ENCODE data around the gene SIPA1L3.

SIPA1L3 gene

DNA sequence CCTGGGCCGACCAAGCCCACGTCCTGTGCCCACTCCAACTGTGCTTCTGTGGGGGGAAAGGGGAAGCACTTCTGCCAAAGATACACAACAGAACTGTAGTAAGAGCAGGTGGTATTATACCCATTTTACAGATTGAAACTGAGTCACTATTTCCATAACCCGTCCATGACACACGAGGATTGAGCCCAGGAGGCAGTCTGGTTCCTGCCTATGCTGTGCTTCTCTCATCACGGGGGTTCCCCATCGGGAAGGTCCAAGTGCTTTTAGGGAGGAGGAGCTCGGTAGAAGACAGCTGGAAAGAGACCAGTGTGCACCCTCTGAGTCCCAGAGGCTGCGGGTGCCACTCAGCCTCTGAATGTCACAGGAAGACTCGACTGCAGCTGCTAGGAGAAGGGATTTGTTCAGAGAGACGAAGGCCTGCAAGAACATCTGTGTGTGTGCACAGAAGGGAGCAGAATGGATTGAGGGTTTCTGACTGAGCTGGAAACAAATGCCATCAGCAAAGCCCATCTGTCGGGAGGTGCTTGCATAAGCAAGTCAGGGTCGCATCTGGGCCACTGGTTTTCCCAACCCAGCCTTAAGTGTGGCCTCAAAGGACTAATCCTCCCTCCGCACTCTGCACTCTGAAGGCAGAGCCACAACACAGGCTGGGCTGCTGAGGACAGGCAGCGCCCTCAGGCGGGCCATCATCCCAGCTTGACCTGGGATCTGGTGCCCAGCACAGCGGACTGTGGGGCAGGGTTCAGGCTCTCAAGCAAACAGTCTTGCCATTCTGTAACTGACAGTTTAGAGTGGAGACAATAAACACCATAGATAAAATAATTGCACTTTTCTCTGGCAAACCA, 167.1 kb downstream of the SIPA1L3 start:
- ATAC-seq: peak in 1 of 2 donors; percentile 27

DNA sequence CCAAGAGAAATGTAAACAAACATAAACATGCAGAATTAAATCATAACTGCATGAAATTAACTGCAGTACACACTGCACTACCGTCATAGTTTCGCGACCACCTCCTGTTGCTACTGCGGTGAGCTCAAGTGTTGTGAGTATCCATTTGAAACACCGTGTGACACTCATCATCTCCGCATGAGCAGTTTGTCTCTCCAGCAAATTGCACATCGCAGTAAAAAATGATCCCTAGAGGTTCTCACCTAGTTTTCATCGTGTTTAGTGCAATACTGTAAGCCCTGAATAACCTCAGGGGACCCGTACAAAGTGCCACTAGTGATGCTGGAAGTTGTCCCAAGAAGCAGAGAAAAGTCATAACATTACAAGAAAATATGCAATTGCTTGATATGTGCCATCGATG, 169.3 kb downstream of the SIPA1L3 start:
- no peak for ATAC-seq

DNA sequence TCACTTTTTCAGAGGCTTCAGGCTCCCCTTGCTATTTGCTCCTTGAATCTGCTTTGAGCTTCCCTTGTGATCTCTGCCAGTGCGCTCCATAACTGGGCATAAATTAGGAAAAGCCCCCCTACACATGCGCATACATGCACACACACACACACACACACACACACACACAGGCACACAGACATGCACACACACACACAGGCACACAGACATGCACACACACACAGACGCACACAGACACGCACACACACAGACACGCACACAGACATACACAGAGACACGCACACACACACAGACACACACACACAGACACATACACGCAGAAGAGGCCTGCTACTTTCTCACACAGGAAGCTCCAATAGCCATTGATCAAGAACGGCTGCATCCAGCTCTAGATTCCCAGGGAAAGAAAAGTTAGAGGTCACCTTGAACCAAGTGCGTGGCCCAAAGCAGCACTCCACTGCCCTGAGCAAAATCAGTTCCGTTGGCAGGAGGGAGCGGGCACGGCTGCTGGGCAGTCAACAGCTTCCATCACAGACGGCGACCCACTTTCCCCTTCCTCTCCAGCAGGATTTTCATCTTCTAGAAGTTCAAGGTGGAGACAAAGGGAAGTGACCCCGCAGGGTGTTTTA, 171.4 kb downstream of the SIPA1L3 start:
- ATAC-seq: no peak

DNA sequence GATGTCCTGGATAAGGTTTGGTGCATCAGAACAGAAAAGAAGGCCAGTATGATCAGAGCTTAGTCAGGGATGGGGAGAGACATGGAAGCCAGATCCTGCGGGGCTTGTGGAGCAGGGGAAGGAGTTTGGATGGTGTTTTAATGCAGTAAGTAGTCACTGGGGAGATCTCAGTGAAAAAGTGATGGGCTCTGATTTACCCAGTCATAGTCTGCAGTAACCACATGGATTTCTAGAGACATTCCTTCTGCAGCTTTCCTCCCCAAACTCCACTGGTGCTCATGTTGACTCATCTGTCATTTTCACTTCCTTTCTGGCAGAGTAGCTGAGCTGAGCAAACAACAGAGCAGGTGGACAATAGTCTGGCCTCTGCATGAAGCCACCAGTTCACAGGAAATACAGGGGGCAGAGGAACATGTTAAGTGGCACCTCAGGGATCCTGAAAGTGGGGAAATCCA, 172.9 kb downstream of the SIPA1L3 start:
- ATAC-seq: peak in 1 of 2 donors; percentile 13

DNA sequence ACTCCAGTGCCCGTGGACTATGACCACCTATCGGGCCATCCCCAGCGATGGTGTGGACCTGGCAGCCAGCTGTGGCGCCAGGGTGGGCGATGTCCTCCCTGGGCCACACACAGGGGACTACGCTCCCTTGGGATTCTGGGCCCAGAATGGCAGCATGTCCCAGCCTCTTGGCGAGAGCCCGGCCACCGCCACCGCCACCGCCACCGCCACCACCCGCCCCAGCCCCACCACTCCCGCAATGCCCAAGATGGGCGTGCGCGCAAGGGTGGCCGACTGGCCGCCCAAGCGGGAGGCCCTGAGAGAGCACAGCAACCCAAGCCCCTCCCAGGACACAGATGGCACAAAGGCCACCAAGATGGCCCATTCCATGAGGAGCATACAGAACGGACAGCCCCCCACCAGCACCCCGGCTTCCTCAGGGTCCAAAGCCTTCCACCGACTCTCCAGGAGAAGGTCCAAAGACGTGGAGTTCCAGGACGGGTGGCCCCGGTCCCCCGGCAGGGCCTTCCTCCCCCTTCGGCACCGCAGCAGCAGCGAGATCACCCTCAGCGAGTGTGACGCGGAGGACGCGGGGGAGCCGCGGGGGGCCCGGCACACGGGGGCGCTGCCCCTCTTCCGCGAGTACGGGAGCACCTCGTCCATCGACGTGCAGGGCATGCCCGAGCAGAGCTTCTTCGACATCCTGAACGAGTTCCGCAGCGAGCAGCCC, 174.7 kb downstream of the SIPA1L3 start:
- ATAC-seq: no peak

DNA sequence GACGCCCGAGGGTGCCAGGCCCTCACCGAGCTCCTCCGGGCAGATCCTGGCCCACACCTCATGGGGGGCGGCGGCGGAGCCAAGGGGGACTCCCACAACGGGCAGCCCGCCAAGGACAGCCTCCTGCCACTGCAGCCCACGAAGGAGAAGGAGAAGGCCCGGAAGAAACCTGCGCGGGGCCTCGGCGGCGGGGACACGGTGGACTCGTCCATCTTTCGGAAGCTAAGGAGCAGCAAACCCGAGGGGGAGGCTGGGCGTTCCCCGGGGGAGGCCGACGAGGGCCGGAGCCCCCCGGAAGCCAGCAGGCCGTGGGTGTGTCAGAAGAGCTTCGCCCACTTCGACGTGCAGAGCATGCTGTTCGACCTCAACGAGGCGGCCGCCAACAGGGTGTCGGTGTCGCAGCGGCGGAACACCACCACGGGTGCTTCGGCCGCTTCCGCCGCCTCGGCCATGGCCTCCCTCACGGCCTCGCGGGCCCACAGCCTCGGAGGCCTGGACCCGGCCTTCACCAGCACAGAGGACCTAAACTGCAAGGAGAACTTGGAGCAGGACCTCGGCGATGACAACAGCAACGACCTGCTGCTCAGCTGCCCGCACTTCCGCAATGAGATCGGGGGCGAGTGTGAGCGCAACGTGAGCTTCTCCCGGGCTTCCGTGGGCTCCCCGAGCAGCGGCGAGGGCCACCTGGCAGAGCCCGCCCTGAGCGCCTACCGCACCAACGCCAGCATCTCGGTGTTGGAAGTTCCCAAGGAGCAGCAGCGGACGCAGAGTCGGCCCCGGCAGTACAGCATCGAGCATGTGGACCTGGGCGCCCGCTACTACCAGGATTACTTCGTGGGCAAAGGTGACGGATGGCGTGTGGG, 175.5 kb downstream of the SIPA1L3 start:
- no peak for ATAC-seq

DNA sequence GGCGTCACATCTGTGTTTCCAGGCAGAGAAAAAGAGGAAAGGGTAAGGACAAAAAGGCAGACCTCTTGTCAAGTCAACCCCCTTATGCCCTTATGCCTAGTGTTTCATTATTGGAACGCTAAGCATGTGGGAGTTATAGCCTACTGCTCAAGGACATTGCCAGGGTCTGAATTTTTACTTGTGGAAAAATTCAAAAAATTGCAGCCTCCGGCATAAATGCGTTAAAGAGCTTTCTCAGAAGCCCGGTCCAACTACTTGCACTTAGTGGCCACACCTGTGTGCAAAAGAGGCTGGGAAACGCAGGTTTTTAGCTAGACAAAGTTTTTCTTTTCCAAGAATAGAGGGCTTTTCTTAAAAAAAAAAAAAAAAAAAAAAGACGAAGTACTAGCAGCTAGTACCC, 177.2 kb downstream of the SIPA1L3 start:
- no peak for ATAC-seq

DNA sequence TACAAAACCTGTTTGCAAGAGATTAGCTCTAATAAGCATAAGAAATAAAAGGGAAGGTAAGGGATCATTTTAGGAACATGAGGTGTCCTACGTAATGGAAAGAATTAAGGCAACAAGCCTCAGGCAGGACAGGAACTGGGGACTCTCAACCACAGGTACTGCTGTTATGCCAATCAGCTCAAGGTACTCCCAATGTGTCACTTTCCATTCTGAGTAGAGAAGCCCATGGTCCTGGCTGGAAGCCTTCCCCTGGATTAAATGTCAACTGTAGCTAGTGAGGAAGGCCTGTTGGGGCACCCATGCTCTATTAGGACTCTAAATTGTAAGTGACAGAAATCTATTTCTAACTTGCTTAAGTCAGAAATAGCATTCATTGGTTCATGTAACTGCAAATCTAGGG, 182.4 kb downstream of the SIPA1L3 start:
- no peak for ATAC-seq

DNA sequence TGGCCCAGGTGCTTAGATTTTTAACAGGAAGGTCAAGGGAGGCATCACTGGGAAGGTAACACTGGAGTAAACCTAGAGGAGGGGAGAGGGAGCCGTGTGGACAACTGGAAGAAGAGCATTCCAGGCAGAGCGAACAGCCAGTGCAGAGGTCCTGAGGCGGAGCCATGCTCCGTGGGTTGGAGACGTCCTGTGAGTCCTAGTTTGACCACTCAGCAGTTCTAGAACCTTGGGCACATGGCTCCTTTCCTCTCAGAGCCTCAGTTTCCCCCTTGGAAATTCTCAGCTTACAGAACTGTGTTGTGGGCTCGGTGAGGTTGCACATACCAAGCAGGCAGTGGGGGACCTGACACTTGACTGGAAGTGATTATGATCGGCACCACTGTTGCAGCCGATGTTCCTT, 186.1 kb downstream of the SIPA1L3 start:
- ATAC-seq: no peak

DNA sequence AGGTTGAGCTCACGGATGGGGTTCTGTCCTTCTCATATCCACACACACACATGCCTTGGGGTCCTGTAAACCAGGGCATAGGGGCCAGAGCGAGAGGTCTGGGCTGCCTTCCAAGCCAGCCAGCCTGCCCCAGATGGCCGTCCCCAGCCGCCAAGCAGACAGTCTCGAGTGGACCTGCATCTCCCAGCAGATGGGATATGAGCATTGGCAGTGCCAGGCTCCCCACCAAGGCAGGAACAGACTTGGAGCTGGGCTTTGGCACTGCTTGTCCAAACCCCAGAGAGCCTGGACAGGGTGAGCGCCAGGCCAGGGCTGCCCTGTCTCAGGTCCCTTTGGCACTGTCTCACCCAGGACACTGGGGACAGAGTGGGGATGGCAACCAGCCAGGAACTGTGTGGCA, 186.6 kb downstream of the SIPA1L3 start:
- ATAC-seq: no peak

DNA sequence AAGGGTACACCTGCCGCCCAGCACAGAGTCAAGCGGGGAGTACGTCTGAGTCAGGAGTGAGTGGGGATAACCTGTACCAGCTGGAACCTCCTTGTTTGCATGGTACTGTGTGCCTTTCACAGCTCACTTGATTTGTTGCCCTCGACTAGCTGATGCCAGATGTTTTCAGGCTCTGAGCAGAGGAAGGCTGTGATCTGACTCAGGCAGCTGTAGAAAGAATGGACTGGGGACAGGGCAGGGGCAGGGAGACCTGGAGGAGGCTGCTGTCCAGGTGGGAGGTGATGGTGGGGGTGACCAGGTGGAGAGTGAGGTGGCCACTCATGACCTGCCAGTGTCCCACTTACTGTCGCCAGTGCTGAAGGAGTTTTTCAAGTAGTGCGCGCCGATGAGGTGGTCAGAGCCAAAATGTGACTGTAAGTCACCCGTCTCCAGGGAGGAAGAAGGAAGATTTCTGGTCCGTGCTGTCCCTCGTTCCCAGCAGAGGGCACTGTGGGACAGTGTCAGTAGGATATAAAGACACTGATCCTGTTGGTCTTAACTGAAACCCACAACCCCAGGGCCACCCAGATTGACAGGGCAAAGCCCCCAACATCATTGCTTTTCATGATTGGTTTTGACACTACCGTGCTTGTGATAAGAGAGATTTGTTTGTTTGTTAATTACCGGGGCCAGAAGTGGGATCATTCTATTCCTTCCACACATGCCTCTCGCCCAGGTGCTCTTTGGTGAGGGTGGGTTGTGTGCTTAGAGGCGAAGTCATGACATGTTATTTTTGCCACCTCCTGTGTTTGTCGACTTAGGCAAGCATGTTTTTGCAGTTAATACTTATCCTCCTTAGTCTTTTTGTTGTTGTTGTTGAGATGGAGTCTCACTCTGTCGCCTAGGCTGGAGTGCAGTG, 188.7 kb downstream of the SIPA1L3 start:
- ATAC-seq: peak; percentile 48 to 56

DNA sequence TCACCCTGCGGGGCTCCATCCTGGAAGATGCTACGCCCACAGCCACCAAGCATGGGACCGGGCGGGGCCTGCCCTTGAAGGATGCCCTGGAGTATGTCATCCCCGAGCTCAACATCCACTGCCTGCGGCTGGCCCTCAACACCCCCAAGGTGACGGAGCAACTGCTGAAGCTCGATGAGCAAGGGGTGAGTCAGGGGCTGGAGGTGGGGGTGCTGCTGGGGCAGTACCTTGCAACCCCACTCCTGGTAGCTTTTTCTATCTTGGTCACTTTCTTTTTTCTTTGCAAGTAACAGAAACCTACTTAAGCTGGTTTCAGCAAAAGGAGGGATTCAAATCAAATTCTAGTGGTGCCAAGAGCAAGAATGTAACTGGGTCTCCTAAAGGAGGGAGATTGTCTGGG, 193.0 kb downstream of the SIPA1L3 start:
- ATAC-seq: no peak

DNA sequence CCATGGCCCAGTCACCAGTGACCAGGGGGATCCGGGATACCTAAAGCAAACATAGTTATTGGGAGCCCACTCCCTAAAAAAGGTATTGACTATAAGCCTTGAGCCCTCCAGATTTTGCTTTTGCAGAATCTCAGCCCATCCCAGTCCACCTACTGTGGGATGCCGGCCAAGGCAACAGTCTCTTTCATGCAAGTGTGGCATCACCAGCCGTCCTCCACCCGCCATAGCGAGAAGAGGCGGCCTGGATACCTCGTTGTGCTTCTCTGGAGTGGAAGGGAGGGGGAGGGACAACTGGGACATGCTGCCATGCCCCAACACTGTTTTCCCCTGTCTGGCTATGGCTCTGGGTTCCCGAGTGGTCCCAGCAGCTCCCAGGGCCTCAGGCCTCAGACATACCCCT, 193.6 kb downstream of the SIPA1L3 start:
- ATAC-seq: no peak

DNA sequence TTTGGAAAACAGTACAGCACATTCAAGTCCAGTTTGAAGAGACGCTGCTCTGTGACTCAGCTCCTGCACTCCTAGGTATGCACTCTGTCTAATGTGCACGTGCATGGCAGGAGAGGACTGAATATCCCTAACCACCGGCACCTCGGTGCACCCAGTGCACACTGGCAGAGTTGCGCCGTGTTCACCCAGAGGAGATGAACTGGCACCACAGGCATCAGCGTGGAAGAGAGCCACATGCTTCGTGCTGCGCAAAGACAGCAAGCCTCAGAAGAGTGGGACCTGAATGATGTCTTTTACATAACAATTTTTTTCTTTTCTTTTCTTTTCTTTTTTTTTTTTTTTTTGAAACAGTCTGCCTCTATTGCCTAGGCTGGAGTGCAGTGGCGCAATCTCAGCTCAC, 194.7 kb downstream of the SIPA1L3 start:
- no peak for ATAC-seq

DNA sequence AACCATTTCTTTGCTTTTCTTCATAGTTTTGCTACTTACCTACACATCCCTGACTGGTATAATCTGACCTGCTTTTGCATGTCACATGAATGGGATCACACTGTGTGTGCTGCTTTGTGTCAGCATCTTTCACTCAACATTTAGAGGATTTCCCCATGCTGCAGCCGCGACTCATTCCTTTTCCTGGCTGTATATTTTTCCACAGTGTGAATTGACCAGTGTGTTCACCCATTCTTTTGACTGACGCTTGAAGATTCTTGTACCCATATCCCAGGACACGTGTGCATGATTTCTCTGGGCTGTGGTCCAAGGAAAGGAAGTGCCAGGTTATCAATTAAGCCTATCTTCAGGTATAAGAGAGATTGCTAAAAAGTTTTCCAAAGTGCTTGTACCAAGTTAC, 198.6 kb downstream of the SIPA1L3 start:
- ATAC-seq: no peak

DNA sequence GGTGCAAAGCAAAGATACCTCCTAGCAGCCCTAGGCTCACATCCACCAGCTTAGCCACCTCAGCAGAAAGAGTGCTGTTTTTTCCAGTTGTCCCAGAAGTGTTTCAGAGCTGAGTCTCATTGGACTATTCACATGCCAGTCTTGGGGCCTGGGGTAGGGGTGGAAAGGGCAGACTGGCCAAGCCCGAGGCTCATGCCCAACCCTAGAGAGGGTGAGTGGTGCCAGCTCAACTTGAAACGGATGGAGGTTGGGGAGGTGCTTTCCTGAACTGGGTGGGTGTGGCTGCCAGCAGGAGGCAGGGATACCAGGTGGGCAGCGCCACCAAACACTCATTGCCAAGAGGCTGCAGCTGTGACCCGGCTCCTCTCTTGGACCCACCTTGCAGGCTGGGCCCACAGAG, 200.1 kb downstream of the SIPA1L3 start:
- ATAC-seq: no peak

DNA sequence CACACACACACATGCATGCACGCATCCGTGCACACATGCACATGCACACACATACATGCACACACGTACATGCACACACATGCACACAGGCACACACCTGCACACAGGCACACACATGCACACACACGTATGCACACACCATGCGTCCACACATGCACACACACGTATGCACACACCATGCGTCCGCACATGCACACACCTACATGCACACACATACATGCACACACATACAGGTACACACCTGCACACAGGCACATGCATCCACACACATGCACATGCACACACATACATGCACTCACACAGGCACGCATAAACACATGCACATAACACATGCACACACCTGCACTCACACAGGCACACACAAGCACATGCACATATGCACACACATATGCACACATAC, 204.9 kb downstream of the SIPA1L3 start:
- ATAC-seq: no peak

DNA sequence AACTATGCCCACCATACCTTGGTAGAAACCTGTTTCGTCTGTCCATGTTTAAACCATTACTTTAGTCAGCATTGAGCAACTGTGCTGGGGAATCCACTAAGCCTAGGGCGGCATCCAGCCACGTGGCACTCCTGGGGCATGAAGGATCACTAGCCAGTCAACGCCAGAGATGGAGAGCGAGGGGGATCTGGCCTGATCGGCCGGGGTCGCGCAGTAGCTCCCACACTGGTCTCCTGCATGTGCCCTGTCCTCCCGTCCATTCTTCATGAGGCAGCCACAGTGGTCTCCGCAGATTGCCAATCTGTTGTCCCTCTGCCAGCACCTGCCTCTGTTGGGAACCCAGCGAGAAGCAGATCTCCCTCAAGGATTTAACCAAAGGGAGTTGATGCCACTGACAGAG, 207.6 kb downstream of the SIPA1L3 start:
- no peak for ATAC-seq

DNA sequence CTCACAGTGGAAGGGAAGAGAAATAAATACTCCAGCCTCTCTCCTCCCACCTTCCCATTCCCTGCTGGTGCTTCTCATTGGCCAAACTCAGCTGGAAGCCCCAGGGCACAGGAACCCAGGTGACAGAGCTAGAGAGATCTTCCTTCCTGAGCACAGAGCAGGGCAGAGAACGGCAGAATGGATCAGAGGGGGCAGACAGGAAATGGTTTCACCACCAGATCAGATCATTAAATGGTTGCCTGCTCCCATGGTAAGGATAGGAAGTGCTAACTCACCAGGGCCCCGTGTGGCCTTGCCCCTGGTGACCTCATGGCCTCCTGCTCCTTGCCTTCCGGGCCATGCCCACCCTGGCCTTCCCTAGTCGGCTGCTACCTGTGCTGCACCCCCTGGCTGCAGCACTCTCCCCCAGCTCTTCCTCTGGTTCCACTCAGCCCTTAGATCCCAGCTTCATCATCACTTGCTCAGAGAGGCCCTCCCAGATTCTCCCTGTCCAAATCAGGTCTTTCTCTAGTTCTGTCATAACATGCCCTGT, 208.3 kb downstream of the SIPA1L3 start:
- peak in 1 of 2 donors; percentile 41 for ATAC-seq

DNA sequence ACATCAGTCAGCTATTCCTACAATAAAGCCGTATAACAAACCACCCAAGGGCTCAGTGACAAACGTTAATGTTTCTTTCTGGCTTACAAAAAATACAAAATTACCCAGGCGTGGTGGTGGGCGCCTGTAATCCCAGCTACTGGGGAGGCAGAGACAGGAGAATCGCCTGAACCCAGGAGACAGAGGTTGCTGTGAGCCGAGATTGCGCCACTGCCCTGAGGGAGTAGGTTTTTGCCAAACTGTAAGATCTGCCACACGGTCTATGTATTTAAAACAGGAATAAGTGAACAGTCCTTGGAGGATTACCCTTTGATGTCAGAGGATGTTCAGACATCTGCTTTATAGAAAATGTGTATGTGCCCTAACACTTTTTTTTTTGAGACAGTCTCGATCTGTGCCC, 211.2 kb downstream of the SIPA1L3 start:
- no peak for ATAC-seq

DNA sequence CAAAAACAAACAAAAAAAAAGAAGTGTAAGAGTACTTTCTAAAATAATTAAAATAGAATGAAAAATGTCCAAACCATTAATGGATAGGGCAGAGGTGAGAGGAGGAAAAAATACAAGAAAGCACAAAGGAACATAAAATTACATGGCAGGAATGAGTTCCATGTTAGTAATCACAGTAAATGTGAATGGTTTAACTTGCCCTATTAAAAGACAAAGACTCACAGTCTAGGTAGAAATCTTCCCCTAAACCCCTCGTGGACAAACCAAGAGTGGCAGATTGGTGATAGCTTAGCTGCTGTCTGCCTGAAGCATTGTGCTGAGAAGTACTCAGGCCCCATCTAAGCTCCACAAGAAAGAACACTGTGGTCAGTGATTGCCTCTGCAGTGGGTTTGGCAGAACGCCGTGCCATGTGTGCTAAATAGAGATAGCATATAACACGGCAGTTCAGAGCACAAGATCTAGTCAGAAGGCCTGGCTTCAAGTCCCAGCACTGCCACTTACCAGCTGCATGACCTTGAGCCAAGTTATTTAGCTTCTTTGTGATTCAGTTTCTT, 213.5 kb downstream of the SIPA1L3 start:
- no peak for ATAC-seq

All from activated CD4-positive, CD25-positive, alpha-beta regulatory T cell treated with anti-CD3 and anti-CD28 coated beads, Interleukin-2, amount 50 U/mL, for 24 hours (primary cell).